Measurements from ENCODE around the gene SACM1L. TPM values are rescaled to one million over a fixed set of nuclear protein-coding genes. Genes with fewer than 3 reads are reported as not detected.

The SACM1L gene
- total and polyA plus RNA-seq, 4 donors: 12.2 to 35.5 (median 20.5) TPM

DNA sequence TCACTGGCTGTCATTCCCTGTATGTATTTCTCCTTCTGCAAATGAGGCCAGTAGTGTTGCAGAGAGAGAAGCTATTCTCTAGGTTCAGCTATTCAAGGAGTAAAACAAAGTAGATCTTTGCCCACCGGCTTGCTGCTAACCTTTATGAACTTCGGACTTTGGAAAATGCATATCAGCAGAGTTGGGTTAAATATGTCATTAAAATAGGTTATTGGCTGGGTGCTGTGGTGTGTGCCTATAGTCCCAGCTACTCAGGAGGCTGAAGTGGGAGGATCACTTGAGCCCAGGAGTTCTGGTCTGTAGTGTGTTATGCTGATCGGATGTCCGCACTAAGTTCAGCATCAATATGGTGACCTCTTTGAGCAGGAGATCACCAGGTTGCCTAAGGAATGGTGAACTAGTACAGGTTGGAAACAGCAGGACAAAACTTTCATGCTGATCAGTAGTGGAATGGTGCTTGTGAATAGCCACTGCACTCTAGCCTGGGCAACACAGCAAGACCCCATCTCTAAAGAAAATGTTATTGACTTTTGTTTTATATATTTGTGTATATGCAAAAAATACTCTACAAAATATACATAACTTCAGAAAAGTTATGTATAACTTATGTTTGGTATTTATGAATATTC lies 53.4 kb downstream of the SACM1L start:
- TF ChIP-seq HNF4A (conservative IDR thresholded peaks at IDR 0.05) (peak in 1 of 2 donors; percentile 28), FOXA1 (IDR thresholded peaks at IDR 0.05) (no peak)
- TF ChIP-seq, protein P1, sequence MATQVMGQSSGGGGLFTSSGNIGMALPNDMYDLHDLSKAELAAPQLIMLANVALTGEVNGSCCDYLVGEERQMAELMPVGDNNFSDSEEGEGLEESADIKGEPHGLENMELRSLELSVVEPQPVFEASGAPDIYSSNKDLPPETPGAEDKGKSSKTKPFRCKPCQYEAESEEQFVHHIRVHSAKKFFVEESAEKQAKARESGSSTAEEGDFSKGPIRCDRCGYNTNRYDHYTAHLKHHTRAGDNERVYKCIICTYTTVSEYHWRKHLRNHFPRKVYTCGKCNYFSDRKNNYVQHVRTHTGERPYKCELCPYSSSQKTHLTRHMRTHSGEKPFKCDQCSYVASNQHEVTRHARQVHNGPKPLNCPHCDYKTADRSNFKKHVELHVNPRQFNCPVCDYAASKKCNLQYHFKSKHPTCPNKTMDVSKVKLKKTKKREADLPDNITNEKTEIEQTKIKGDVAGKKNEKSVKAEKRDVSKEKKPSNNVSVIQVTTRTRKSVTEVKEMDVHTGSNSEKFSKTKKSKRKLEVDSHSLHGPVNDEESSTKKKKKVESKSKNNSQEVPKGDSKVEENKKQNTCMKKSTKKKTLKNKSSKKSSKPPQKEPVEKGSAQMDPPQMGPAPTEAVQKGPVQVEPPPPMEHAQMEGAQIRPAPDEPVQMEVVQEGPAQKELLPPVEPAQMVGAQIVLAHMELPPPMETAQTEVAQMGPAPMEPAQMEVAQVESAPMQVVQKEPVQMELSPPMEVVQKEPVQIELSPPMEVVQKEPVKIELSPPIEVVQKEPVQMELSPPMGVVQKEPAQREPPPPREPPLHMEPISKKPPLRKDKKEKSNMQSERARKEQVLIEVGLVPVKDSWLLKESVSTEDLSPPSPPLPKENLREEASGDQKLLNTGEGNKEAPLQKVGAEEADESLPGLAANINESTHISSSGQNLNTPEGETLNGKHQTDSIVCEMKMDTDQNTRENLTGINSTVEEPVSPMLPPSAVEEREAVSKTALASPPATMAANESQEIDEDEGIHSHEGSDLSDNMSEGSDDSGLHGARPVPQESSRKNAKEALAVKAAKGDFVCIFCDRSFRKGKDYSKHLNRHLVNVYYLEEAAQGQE (IDR thresholded peaks at IDR 0.05): no peak
- Histone ChIP-seq H3K9me3 (ENCODE audit: control insufficient read depth in 4 of 4, low read length in 3 of 4) (no peaks in the 10 kb centered on the region), H3K9ac (ENCODE audit: low read depth in 1 of 2, low read length in 2 of 2) (no peak overlapping the region), H3K36me3 (ENCODE audit: control insufficient read depth in 4 of 4, insufficient read depth in 3 of 4, low read depth in 1 of 4, low read length in 3 of 4) (peaks cover 17 to 57% (median 33%) of the 10 kb centered on the region in 4 donors), H3K4me3 (ENCODE audit: low read depth in 1 of 3, low read length in 3 of 3) (no peak overlapping the region), H3K4me1 (ENCODE audit: control insufficient read depth in 4 of 4, insufficient read depth in 4 of 4, low read length in 3 of 4) (peaks cover 0 to 9% (median 0%) of the 10 kb centered on the region in 4 donors), H3K27me3 (ENCODE audit: control insufficient read depth in 4 of 4, insufficient read depth in 4 of 4, low read length in 3 of 4) (no peaks in the 10 kb centered on the region), H3K27ac (ENCODE audit: low read depth in 1 of 2, low read length in 2 of 2) (no peak overlapping the region)
- no peak for DNase-seq (ENCODE audit: low spot score)
- 79% methylated on average over 4 of the region's 4 CpGs for WGBS

DNA sequence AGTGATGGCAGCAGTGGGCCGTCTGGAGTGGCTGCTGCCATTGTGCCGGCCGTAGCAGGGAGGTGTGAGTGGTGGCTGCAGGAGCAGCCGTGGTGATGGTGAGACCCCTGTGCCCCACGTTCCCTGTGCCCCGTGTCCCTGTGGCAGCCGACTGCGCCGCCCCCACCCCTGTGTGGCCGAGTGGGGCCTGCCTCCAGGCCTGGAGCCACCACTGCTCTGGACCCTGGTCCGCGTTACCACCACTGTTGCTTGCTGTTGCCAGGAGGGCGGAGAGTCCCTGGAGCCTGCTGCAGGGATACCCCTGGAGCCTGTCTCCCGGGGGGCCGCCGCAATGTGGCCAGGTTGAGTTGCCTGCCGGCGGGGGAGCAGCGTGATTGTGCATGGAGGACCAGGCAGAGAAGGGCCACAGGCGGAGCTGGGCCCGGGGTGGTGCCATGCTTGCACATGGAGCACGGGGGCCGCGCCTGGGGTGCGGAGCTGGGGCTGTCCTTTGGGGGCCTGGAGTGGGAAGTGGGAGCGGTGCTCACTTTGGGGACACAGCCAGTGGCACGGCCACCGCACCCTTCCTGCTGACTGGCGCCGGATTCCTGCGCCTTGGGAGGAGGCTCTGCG lies 57.1 kb downstream of the SACM1L start:
- H3K36me3 ChIP-seq (ENCODE audit: control insufficient read depth in 4 of 4, insufficient read depth in 3 of 4, low read depth in 1 of 4, low read length in 3 of 4): peaks cover 8 to 31% (median 12%) of the 10 kb centered on the region in 4 donors

More for the DNA sequence above, 57.1 kb downstream of the SACM1L start:
- Histone ChIP-seq H3K4me3 (ENCODE audit: low read depth in 1 of 3, low read length in 3 of 3) (no peak overlapping the region), H3K27ac (ENCODE audit: low read depth in 1 of 2, low read length in 2 of 2) (no peak overlapping the region), H3K9ac (ENCODE audit: low read depth in 1 of 2, low read length in 2 of 2) (no peak overlapping the region), H3K9me3 (ENCODE audit: control insufficient read depth in 4 of 4, low read length in 3 of 4) (no peaks in the 10 kb centered on the region), H3K4me1 (ENCODE audit: control insufficient read depth in 4 of 4, insufficient read depth in 4 of 4, low read length in 3 of 4) (peaks cover 0 to 9% (median 0%) of the 10 kb centered on the region in 4 donors), H3K27me3 (ENCODE audit: control insufficient read depth in 4 of 4, insufficient read depth in 4 of 4, low read length in 3 of 4) (no peaks in the 10 kb centered on the region)
- 97% methylated on average over 32 of the region's 32 CpGs for WGBS
- no peak for TF ChIP-seq GABPA (IDR thresholded peaks at IDR 0.05 in 1 of 2, conservative IDR thresholded peaks at IDR 0.05 in 1 of 2)
- no peak for TF ChIP-seq JUND (IDR thresholded peaks at IDR 0.05)
- TF ChIP-seq NR2F2 (IDR thresholded peaks at IDR 0.05): no peak
- TF ChIP-seq TAF1 (conservative IDR thresholded peaks at IDR 0.05): no peak
- TF ChIP-seq SP1 (IDR thresholded peaks at IDR 0.05): no peak
- TF ChIP-seq RXRA (IDR thresholded peaks at IDR 0.05): no peak
- TF ChIP-seq FOXA1 (IDR thresholded peaks at IDR 0.05): no peak
- TF ChIP-seq, protein P2, sequence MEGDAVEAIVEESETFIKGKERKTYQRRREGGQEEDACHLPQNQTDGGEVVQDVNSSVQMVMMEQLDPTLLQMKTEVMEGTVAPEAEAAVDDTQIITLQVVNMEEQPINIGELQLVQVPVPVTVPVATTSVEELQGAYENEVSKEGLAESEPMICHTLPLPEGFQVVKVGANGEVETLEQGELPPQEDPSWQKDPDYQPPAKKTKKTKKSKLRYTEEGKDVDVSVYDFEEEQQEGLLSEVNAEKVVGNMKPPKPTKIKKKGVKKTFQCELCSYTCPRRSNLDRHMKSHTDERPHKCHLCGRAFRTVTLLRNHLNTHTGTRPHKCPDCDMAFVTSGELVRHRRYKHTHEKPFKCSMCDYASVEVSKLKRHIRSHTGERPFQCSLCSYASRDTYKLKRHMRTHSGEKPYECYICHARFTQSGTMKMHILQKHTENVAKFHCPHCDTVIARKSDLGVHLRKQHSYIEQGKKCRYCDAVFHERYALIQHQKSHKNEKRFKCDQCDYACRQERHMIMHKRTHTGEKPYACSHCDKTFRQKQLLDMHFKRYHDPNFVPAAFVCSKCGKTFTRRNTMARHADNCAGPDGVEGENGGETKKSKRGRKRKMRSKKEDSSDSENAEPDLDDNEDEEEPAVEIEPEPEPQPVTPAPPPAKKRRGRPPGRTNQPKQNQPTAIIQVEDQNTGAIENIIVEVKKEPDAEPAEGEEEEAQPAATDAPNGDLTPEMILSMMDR (IDR thresholded peaks at IDR 0.05; ENCODE audit: low read depth, low read length, missing input control): no peak
- no peak for TF ChIP-seq YY1 (IDR thresholded peaks at IDR 0.05)
- no peak for TF ChIP-seq EGR1 (IDR thresholded peaks at IDR 0.05; ENCODE audit: low read depth in 2 of 2)
- TF ChIP-seq HNF4G (IDR thresholded peaks at IDR 0.05): no peak
- TF ChIP-seq RAD21 (IDR thresholded peaks at IDR 0.05): no peak
- TF ChIP-seq, protein P3, sequence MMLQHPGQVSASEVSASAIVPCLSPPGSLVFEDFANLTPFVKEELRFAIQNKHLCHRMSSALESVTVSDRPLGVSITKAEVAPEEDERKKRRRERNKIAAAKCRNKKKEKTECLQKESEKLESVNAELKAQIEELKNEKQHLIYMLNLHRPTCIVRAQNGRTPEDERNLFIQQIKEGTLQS (IDR thresholded peaks at IDR 0.05): no peak
- DNase-seq (ENCODE audit: low spot score): no peak

Data from liver (tissue), 9 donors.